HG03064 (cell line): Measurements from ENCODE around the gene SLC24A5.

Source experiments
- ATAC-seq: cut with Tn5 transposase; IDR thresholded peaks from one replicate; pipeline ENCODE4 v1.9.1; 2021; ENCODE audit warnings: low read depth; ENCODE audit not compliant: unreplicated experiment

The SLC24A5 gene

GRCh38 chr15:48109856-48110531 is 10.8 kb upstream of the SLC24A5 start:
- no peak for ATAC-seq

- no peak for ATAC-seq
Observed at GRCh38 chr15:48112242-48112641, 8.5 kb upstream of the SLC24A5 start.

- no peak for ATAC-seq
Observed at GRCh38 chr15:48119277-48119676, 1.5 kb upstream of the SLC24A5 start.

- no peak for ATAC-seq
Observed at GRCh38 chr15:48121849-48122248, 1.1 kb downstream of the SLC24A5 start.

GRCh38 chr15:48126667-48127355 is 6.0 kb downstream of the SLC24A5 start:
- ATAC-seq: no peak

- ATAC-seq: no peak
Observed at GRCh38 chr15:48131324-48131723, 10.5 kb downstream of the SLC24A5 start.

GRCh38 chr15:48132874-48133273 is 12.1 kb downstream of the SLC24A5 start:
- no peak for ATAC-seq

- no peak for ATAC-seq
Observed at GRCh38 chr15:48143856-48144255, 23.1 kb downstream of the SLC24A5 start.

GRCh38 chr15:48144889-48145288 is 24.1 kb downstream of the SLC24A5 start:
- peak; percentile 73 for ATAC-seq

GRCh38 chr15:48145923-48146322 is 25.1 kb downstream of the SLC24A5 start:
- ATAC-seq: no peak

GRCh38 chr15:48147358-48147757 is 26.6 kb downstream of the SLC24A5 start:
- no peak for ATAC-seq

- no peak for ATAC-seq
Observed at GRCh38 chr15:48149858-48150257, 29.1 kb downstream of the SLC24A5 start.

GRCh38 chr15:48153526-48153925 is 32.7 kb downstream of the SLC24A5 start:
- ATAC-seq: no peak

- ATAC-seq: no peak
Observed at GRCh38 chr15:48168616-48169015, 47.8 kb downstream of the SLC24A5 start.

GRCh38 chr15:48170981-48171380 is 50.2 kb downstream of the SLC24A5 start:
- no peak for ATAC-seq

GRCh38 chr15:48175126-48175525 is 54.3 kb downstream of the SLC24A5 start:
- ATAC-seq: no peak

GRCh38 chr15:48176112-48176511 is 55.3 kb downstream of the SLC24A5 start:
- no peak for ATAC-seq

GRCh38 chr15:48176957-48177356 is 56.2 kb downstream of the SLC24A5 start:
- ATAC-seq: no peak

GRCh38 chr15:48177383-48177765 is 56.6 kb downstream of the SLC24A5 start:
- peak; percentile 60 for ATAC-seq

GRCh38 chr15:48177766-48178647 is 57.2 kb downstream of the SLC24A5 start, which contains the start of gene MYEF2:
Gene MYEF2 (minus strand): TSS chr15:48178295. CDS start chr15:48178237, 58 bp downstream.
- ATAC-seq: peak; percentile 70

- no peak for ATAC-seq
Observed at GRCh38 chr15:48178648-48178931, 57.8 kb downstream of the SLC24A5 start.
